Endothelial cell of umbilical vein (primary cell): ENCODE data around the gene WSB2.
A peak's percentile ranks its signal among the peaks of the same experiment; 100 is the strongest.

Source experiments
- EZH2 ChIP-seq: IDR thresholded peaks from 2 replicates; pipeline ENCODE4 v1.6.1; 2012; ENCODE audit warnings: borderline replicate concordance, low read depth, mild to moderate bottlenecking, moderate library complexity, low read length, inconsistent platforms; ENCODE audit not compliant: severe bottlenecking
- FOS ChIP-seq: IDR thresholded peaks from 2 replicates; pipeline ENCODE4 v1.6.1; 2011; ENCODE audit warnings: mild to moderate bottlenecking, low read length, moderate library complexity, borderline replicate concordance; ENCODE audit not compliant: insufficient read depth
- GATA2 ChIP-seq: IDR thresholded peaks from 2 replicates; pipeline ENCODE4 v1.7.0; 2011; ENCODE audit warnings: low read depth, mild to moderate bottlenecking, moderate library complexity, mixed read lengths, low read length; ENCODE audit not compliant: insufficient read length, insufficient read depth
- JUN ChIP-seq: IDR thresholded peaks from 2 replicates; pipeline ENCODE4 v1.6.1; 2011; ENCODE audit warnings: borderline replicate concordance, low read depth; ENCODE audit not compliant: insufficient read length, insufficient read depth
- MYC ChIP-seq: IDR thresholded peaks from one replicate; pipeline ENCODE4 v1.6.1; 2011; ENCODE audit warnings: mild to moderate bottlenecking, low read depth, low read length
- POLR2A ChIP-seq: IDR thresholded peaks from 2 replicates; pipeline ENCODE4 v1.6.1; 2012; ENCODE audit warnings: low read depth, mild to moderate bottlenecking, control low read depth, low read length
- POLR2AphosphoS5 ChIP-seq: IDR thresholded peaks from 2 replicates; pipeline ENCODE4 v1.6.1; 2012; ENCODE audit warnings: low read depth, mild to moderate bottlenecking, control low read depth, low read length, moderate library complexity; ENCODE audit not compliant: insufficient read depth
- TF ChIP-seq, protein P1 (sequence below), 2 donors: IDR thresholded peaks; 1 replicate in 1 of 2; 2 replicates in 1 of 2; pipeline ENCODE4 v1.5.1; 2011; ENCODE audit warnings: low read length in 2 of 2, mild to moderate bottlenecking in 2 of 2, moderate library complexity in 2 of 2, control low read depth in 1 of 2, inconsistent platforms in 1 of 2, low read depth in 1 of 2; ENCODE audit not compliant: insufficient read depth in 1 of 2; ENCODE audit errors: extremely low read depth in 1 of 2
- TF ChIP-seq, protein P2 (sequence below): IDR thresholded peaks from 2 replicates; pipeline ENCODE4 v1.6.1; 2011; ENCODE audit not compliant: insufficient read depth, insufficient read length

DNA sequence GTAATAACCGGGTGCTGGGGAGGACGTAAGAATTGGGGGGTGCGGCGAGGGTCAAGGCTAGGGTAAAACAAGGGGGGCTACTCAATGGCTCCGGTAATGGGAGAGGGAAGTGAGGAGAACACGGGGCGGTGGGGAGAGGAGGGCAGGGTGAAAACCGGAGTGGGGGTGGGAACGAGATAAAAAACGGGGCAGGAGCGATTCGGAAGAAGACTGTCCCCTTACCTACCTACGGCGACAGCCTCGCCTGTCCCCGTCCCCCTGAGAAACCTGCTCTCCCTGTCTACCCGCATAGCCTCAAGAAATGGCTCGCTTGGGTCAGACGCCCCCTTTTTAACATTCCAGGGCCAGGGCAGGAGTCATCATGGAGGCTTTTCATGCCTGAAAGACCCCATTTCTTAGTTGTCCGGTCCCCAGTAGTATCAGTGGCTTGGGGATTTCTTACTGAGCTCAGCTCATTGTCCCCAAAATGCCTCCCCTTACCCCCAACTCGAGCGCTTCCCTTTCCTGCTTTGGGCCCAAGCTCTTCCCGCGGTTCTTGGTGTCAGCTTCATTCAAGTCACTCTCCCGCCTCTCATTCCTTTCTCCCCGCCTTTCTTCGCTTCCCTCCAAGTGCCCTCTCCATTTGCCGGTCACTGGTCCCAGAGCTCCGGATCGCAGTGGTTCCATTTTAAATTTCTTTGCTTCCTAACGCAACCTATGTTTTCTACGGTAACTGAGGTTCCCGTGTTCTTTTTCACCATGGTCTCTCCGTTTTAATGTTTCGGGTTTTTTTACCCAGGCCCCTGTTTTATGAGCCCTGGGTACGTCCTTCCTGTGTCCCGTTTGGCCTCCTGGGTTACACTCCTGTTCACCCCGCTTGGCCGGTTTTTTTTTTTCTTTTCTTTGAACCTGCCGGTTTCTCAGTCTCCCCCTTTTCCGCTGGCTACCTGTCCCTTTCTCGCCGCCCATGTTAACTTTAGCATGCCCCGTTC is 1.2 kb upstream of the WSB2 start:
- TF ChIP-seq POLR2A: peak; percentile 93
- TF ChIP-seq, protein P1, sequence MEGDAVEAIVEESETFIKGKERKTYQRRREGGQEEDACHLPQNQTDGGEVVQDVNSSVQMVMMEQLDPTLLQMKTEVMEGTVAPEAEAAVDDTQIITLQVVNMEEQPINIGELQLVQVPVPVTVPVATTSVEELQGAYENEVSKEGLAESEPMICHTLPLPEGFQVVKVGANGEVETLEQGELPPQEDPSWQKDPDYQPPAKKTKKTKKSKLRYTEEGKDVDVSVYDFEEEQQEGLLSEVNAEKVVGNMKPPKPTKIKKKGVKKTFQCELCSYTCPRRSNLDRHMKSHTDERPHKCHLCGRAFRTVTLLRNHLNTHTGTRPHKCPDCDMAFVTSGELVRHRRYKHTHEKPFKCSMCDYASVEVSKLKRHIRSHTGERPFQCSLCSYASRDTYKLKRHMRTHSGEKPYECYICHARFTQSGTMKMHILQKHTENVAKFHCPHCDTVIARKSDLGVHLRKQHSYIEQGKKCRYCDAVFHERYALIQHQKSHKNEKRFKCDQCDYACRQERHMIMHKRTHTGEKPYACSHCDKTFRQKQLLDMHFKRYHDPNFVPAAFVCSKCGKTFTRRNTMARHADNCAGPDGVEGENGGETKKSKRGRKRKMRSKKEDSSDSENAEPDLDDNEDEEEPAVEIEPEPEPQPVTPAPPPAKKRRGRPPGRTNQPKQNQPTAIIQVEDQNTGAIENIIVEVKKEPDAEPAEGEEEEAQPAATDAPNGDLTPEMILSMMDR (IDR thresholded peaks at IDR 0.05; ENCODE audit: extremely low read depth in 1 of 2, insufficient read depth in 1 of 2, low read depth in 1 of 2, low read length in 2 of 2): no peak
- no peak for TF ChIP-seq MYC
- TF ChIP-seq, protein P2, sequence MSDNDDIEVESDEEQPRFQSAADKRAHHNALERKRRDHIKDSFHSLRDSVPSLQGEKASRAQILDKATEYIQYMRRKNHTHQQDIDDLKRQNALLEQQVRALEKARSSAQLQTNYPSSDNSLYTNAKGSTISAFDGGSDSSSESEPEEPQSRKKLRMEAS: no peak
- no peak for TF ChIP-seq EZH2
- TF ChIP-seq GATA2: no peak
- TF ChIP-seq POLR2AphosphoS5: peak; percentile 84
- no peak for TF ChIP-seq FOS
- TF ChIP-seq JUN: no peak
